A549 treated with AZD9567 at 1 μM for 4 hours (cell line): ENCODE data around the gene GTF2A2. TPM values are rescaled to one million over a fixed set of nuclear protein-coding genes. Genes with fewer than 3 reads are reported as not detected.

Experiments used
- total RNA-seq: library from RNA; stranded (reverse); fragments of 200-300 nt; extraction: Qiagen RNA extraction; gene quantifications from 5 replicates; pipeline ENCODE4 v1.2.3, GENCODE V29; 2022; ENCODE audit not compliant: insufficient read depth

GTF2A2 gene
- 176 to 197 TPM (median 184 TPM) in 5 replicates for total RNA-seq

GRCh38 chr15:59656897-59657634, at the start of gene GTF2A2:
GTF2A2 (minus strand) TSS chr15:59657515; CDS start chr15:59652277, 5,238 bp downstream.

GRCh38 chr15:59688782-59689625, 31.7 kb upstream of the GTF2A2 start, which contains the start of gene BNIP2:
BNIP2 (minus strand) TSS chr15:59689320; CDS start chr15:59682457, 6,863 bp downstream.

GRCh38 chr15:59611276-59612260, 45.7 kb downstream of the GTF2A2 start, which contains the start of gene GCNT3:
GCNT3 (plus strand) TSS chr15:59611783; CDS start chr15:59618239, 6,456 bp downstream.

Other genes starting within 250 kb of the GTF2A2 start
- 10.2 to 14.9 TPM (median 13.8 TPM) in 5 replicates for gene FAM81A, start 219.3 kb downstream of the GTF2A2 start, total RNA-seq
- gene GCNT3, start 45.7 kb downstream of the GTF2A2 start, total RNA-seq: 95.6 to 120 TPM (median 100 TPM) in 5 replicates
- gene BNIP2, start 31.8 kb upstream of the GTF2A2 start, total RNA-seq: 63.5 to 118 TPM (median 73.2 TPM) in 5 replicates